Hematopoietic multipotent progenitor cell treated with erythropoietin and hydrocortisone succinate and interleukin-3 and kit ligand, for 15 days (in vitro differentiated cells): Measurements from ENCODE around the gene SLC38A8.
A peak's percentile ranks its signal among the peaks of the same experiment; 100 is the strongest.

Source experiments
- DNase-seq: peaks from one replicate; pipeline ENCODE4 v3.0.0-alpha.2; 2015; ENCODE audit warnings: low spot score

Gene SLC38A8

DNA sequence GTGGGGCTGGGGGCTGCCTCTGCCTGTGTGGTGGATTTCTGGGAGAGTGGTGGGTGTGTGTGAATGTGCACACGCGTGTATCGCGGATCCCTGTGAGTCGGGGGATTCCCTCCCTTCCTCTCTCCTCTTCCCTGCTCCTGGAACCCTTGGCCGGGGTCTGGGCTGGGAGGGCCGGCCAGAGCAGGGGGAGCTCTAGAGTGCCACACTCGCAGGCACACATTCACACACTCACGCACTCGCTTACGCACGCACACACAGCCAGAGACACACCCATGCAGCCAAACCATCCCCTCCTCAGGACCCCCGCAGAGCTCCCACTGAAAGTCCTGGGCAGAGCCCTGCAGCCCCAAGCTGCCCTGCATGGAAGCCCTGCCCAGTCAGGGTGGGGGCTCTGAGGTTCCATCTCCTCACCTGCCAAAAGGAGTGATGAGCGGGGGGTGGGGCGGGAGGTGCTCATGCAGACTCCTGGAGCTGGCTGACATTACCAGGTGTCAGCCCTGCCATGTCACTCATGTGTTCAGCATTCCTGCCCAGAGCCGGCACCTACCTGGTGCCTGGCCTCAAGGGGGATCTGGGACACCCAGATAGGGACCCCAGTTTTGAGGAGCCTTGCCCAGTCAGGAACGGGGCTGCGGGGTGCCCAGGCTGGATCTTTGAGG is 72.7 kb downstream of the SLC38A8 start:
- DNase-seq = no peak

DNA sequence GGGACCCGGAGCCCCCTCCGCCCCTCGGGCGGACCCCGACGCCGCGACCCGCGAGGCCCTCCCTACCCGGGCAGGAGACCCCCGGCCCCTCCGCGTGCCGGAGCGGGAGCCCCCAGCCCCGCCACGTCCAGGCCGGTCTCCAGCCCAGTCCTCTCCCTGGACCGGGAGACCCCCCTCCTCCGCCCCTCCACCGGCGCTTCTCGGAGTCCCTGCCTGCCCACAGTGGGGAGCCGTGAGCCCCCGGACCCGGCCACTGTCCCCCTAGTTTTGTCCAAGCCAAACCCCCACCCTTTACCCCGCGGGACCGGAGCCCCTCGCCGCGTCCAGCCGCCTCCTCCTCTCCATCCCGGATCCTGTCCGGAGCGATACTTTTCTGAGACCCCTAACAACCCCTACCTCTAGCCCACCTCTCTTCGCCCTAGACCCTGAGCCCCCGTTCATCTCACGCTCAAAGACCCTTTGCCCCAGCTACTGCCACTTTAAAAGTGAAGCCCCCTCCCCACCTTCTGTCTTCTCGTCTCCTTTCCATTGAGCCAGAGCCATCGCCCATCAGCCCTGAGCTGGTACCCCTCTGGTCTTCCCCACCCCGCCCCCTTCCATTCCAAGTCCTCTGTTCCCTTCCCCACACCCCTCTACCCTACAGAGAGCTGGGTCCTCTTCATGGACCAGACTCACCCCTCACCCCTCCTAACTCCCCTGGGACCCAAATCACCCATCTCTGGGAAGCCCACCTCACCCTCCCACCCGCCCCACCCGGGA is 73.5 kb downstream of the SLC38A8 start:
- DNase-seq = no peak

DNA sequence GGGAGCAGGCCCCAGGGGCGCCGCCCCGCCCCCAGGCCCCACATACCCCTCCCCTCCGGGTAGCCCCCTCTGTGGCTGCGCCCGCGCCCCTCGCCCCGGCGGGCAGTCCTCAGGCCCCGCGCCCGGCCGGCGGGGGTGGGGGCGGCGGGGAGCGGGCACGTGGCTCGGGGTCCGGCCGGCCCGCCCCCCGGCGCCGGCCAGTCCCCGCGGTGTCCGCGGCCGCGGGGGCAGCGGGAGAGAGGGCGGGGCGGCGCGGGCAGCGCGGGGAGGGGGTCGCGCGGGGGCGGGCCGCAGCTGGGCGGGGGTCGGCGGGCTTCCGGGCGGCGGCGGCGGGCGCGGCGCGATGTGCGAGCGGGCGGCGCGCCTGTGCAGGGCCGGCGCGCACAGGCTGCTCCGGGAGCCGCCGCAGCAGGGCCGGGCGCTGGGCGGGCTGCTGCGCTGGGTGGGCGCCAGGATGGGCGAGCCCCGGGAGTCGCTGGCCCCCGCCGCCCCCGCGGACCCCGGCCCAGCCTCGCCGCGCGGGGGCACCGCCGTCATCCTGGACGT is 74.2 kb downstream of the SLC38A8 start:
- no peak for DNase-seq

DNA sequence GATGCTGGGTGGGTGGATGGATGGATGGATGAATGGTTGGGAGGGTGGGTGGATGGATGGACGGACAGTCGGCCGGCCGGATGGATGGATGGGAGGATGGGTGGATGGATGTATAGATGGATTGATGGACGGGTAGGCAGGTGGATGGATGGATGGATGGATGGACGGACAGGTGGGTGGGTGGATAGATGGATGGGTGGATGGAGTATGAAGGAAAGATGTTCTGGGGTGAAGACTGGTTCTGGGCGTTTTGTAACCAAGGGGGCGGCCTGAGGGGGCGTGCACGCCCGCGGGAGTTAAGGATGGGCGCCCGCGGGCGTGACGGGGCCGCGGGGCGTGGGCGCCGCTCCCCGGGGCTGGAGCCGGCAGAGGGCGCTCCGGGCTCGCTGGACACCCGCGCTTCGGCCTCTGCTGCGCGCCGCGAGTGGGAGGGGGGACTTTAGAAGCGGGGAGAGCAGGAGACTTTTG is 74.7 kb downstream of the SLC38A8 start, which contains the start of gene NECAB2:
NECAB2 (plus strand) TSS at position 407 of the 468 bp plus-strand sequence. CDS start 405 bp downstream, outside the sequence.
- peak; percentile 7 for DNase-seq

DNA sequence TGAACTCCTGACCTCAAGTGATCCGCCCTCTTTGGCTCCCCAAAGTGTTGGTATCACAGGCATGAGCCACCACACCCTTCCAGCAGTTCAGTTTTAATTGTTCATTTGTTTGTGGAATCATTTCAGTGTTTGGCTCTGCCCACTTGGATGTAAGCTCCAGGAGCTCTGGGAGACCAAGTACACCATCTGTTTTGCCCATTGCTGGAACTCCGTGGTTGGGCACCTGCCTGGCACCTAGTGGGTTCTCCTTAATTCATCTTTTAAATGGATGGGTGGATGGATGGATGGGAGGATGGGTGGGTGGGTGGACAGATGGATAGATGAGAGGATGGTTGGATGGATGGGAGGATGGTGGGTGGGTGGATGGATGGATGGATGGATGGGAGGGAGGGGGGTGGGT is 75.5 kb downstream of the SLC38A8 start:
- DNase-seq = no peak

DNA sequence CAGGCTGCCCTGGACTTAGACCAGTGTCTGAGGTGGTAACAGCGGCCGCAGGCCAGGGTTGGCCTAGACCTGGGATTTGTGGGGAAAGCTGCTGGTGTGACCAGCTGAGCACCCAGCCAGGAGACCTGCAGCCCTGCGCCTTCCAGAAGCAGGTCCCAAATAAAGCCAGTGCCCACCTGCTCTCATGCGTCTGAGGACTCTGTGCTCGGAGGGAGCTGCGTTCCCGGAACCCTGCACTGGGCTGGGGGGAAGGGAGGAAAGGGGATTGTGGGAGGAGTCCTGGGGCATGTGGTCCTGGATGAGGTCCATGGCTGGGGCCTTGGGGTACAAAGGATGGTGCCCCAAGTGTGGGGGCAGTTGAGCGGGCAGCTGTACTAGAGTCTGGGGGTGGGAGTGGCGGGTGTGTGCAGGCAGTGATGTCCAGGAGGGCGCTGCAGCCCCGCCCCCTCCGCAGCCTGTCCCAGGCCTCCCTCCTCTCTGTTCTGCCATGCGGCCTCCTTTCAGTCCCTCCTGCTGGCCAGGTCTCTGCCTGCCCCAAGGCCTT is 76.4 kb downstream of the SLC38A8 start:
- DNase-seq = no peak

DNA sequence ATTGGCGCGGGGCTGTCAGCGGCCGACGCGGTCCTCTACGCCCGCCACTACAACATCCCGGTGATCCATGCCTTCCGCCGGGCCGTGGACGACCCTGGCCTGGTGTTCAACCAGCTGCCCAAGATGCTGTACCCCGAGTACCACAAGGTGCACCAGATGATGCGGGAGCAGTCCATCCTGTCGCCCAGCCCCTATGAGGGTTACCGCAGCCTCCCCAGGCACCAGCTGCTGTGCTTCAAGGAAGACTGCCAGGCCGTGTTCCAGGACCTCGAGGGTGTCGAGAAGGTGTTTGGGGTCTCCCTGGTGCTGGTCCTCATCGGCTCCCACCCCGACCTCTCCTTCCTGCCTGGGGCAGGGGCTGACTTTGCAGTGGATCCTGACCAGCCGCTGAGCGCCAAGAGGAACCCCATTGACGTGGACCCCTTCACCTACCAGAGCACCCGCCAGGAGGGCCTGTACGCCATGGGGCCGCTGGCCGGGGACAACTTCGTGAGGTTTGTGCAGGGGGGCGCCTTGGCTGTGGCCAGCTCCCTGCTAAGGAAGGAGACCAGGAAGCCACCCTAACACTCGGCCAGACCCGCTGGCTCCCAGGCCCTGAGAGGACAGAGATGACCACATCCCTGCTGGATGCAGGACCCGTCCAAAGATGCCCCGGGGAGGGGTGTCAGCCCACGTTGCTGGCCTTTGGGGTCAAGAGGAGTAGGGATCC is 77.0 kb downstream of the SLC38A8 start:
- no peak for DNase-seq

DNA sequence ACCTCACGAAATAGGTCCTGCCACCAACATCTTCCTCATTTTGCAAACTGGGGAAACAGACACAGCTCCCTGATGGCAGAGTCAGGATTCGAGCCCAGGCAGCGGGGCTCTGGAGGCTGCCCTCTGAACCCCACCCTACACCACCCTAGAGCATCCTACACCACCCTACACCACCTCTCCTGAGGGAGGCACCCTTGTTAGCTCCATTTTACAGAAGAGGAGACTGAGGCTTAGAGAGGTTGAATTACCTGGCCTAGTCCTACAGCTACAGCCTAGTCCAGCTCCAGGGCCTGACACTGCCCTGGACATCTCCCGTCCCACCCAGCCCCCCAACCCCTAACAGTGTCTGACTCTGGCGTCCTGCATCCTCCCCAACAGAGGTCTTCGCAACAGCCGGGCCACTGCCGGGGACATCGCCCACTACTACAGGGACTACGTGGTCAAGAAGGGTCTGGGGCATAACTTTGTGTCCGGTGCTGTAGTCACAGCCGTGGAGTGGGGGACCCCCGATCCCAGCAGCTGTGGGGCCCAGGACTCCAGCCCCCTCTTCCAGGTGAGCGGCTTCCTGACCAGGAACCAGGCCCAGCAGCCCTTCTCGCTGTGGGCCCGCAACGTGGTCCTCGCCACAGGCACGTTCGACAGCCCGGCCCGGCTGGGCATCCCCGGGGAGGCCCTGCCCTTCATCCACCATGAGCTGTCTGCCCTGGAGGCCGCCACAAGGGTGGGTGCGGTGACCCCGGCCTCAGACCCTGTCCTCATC is 77.7 kb downstream of the SLC38A8 start:
- no peak for DNase-seq

DNA sequence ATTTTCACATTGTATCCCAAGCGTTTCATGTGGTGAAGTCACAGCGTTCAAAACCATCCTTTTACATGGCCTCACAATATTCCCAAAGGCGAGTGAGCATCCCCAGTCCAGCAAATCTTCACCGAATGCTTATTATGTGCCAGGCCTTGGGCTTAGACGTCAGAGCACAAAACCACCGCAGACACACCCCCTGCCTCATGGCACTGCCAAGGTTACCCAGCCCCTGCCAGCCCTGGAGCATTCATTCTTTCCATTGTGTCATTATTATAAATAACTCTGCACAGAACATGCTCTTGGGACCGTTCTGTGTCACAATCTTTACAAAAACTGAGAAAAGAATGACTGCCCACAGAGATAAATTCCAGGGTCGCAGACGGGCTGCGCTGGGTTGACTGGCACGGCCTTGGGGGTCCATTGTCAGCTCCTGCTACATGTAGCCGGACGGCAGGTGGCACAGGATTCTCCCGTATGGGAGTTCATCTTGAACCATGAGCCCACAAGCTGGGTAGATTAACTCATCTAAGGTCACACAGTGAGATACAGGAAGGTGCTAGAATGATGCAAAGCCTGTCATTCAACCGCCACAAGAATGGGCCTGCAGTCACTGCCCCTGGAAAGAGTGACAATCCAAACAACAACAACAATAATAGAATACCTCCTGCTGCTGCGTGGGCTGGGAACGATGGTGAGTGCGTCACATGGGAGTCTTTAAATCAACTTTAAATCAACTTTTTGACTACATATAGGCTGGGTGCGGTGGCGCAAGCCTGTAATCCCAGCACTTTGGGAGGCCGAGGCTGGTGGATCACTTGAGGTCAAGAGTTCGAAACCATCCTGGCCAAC is 79.1 kb downstream of the SLC38A8 start:
- DNase-seq = no peak

DNA sequence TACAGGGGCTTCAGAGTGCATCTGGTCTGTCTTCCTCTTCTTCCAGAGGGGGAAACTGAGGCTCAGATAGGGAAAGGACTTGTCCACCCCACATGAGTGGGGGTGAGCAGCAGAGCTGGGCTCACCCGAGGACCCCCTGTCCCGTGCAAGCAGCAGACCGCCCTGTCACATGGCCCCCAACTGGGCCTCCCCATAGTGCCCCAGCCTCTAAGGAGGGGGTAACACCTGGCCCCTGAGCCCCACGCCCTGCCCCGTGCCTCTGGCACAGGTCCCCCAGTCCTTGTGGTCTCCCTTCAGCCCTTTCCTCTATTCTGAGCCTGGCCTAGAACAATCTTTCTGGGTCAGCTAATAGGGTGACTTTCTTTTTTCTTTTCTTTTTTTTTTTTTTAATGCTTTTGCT is 81.0 kb downstream of the SLC38A8 start:
- DNase-seq = no peak

DNA sequence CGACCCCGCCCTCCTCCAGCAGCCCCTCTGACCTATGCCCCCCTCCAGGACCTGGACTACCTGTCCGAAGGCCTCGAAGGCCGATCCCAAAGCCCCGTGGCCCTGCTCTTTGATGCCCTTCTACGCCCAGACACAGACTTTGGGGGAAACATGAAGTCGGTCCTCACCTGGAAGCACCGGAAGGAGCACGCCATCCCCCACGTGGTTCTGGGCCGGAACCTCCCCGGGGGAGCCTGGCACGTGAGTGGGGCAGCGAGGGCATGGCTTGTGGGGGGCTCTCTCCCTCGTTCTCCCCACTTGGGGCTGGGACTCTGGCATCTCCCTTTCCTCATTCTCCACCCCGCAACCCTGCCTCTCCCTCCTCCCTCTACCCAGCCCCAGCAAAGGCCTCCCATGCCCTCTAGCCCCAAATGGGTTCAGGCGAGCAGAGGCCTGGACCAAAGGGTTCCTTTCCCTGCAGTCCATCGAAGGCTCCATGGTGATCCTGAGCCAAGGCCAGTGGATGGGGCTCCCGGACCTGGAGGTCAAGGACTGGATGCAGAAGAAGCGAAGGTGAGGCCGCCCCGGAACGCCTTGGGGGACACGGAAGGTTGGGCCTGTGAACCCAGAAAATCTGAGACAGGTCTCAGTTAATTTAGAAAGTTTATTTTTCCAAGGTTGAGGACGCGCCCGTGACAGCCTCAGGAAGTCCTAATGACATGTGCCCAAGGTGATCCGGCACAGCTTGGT is 81.9 kb downstream of the SLC38A8 start:
- no peak for DNase-seq
